Tibial artery (tissue), 4 donors: ENCODE data around the gene SCGB1D4.

Source experiments
- DNase-seq, 2 donors: peaks; one replicate each; pipeline ENCODE4 v3.0.0-alpha.2; 2019
- H3K27ac ChIP-seq, 2 donors: fragments of 200-600 bp; sonication (generic) in 1 of 2; 1 replicate in 1 of 2; 2 replicates in 1 of 2; pipeline ENCODE4 v1.5.1; 2018 to 2019; ENCODE audit warnings: mild to moderate bottlenecking in 1 of 2
- H3K27me3 ChIP-seq, 2 donors: fragments of 200-600 bp; sonication (generic) in 1 of 2; one replicate each; pipeline versions ENCODE4 v1.5.1 to v1.6.0; 2016 to 2019
- H3K36me3 ChIP-seq, 3 donors: fragments of 200-600 bp; sonication (generic) in 2 of 3; one replicate each; pipeline ENCODE4 v1.5.1; 2016 to 2019; ENCODE audit warnings: mild to moderate bottlenecking in 2 of 3
- H3K4me1 ChIP-seq, 4 donors: fragments of 200-600 bp; sonication (generic) in 2 of 4; 1 replicate in 3 of 4; 2 replicates in 1 of 4; pipeline ENCODE4 v1.5.1; 2016 to 2019
- H3K4me3 ChIP-seq, 2 donors: fragments of 200-600 bp; sonication (generic) in 1 of 2; 1 replicate in 1 of 2; 2 replicates in 1 of 2; pipeline ENCODE4 v1.5.1; 2018 to 2019; ENCODE audit warnings: mild to moderate bottlenecking in 2 of 2
- H3K9me3 ChIP-seq, 3 donors: fragments of 200-600 bp; sonication (generic) in 1 of 3; one replicate each; pipeline ENCODE4 v1.5.1; 2016 to 2019
- intact Hi-C: fragments of 100-400 bp; cut with DNase I; formaldehyde crosslinking; loops from one replicate; pipeline ENCODE4 v1.15.0; 2023; ENCODE audit warnings: low total_unique reads
- TF ChIP-seq, protein P1 (sequence below), 2 experiments: fragments of 200-600 bp in 1 of 2; fragments of 450-650 bp in 1 of 2; IDR thresholded peaks; one replicate each; pipeline ENCODE4 v1.5.1; 2017 to 2019; ENCODE audit warnings: antibody characterized with exemption in 2 of 2, mild to moderate bottlenecking in 1 of 2, moderate library complexity in 1 of 2

SCGB1D4 gene

DNA sequence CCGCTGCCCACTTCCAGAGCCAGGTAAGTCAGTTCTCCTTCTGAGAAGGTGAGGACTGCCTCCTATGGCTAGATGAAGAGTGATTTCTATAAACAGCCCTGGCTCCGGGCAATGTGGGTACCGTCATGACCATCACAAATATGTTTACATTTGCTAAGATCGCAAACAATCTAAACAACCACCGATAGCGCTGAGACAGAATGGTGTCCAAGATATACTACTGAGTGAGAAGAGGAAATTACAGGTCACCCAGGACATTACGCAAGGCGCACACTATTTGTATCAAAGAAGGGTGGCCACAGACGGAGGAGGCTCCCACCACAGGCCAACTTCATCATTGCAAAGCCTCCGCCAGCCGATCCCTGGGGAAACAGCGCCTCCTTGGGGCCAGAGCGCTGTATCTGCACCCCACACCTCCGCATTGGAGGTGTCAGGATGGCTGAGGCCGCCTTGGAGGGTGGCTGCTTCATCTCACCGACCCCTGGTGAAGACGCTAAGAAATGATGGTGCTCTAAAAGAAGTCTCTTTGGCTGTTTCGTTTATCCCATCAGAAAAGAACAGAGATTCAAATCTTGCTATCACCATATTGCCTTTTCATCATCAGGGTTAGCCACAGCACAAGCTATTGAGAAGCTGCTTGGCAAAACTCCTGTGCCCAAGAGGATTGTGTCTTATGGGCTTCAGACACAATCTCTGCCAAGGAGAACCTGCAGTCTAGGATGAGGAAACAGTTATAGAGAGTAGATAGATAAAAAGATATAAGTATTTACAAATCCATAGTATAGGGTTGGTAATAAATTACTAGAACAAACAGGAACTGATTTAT, 26.1 kb upstream of the SCGB1D4 start:
- no peaks in the 10 kb centered on the region for H3K36me3 ChIP-seq
- H3K27ac ChIP-seq: no peak overlapping the region
- TF ChIP-seq, protein P1, sequence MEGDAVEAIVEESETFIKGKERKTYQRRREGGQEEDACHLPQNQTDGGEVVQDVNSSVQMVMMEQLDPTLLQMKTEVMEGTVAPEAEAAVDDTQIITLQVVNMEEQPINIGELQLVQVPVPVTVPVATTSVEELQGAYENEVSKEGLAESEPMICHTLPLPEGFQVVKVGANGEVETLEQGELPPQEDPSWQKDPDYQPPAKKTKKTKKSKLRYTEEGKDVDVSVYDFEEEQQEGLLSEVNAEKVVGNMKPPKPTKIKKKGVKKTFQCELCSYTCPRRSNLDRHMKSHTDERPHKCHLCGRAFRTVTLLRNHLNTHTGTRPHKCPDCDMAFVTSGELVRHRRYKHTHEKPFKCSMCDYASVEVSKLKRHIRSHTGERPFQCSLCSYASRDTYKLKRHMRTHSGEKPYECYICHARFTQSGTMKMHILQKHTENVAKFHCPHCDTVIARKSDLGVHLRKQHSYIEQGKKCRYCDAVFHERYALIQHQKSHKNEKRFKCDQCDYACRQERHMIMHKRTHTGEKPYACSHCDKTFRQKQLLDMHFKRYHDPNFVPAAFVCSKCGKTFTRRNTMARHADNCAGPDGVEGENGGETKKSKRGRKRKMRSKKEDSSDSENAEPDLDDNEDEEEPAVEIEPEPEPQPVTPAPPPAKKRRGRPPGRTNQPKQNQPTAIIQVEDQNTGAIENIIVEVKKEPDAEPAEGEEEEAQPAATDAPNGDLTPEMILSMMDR (IDR thresholded peaks at IDR 0.05): peak; percentile 38 to 39

DNA sequence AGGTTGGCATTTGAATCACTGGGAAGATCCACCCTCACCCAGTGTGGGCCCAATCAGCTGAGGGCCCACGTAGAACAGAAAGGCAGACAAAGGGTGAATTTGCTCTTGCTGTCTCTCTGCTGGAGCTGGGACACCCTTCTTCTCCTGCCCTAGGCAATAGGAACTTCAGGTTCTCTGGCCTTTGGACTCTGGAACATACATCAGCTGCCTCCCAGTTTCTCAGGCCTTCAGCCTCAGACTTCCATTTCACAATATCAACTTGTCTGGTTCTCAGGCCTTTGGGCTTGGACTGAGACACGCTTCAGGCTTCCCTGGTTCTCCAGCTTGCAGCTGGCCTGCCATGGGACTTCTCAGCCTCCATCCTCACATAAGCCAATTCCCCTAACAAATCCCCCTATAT, 23.6 kb upstream of the SCGB1D4 start:
- TF ChIP-seq, protein P1 (IDR thresholded peaks at IDR 0.05): no peak
- Histone ChIP-seq H3K27me3 (peaks cover 0 to 14% of the 10 kb centered on the region in 2 donors), H3K27ac (no peak overlapping the region), H3K4me3 (no peak overlapping the region), H3K36me3 (no peaks in the 10 kb centered on the region), H3K4me1 (no peaks in the 10 kb centered on the region), H3K9me3 (no peaks in the 10 kb centered on the region)
- intact Hi-C loops: no loop called here
- no peak for DNase-seq

More for the DNA sequence above, 26.1 kb upstream of the SCGB1D4 start:
- DNase-seq: peak in 1 of 2 donors; percentile 30
- Histone ChIP-seq H3K4me3 (no peak overlapping the region), H3K4me1 (no peaks in the 10 kb centered on the region), H3K9me3 (no peaks in the 10 kb centered on the region), H3K27me3 (peaks cover 0 to 27% of the 10 kb centered on the region in 2 donors)
- intact Hi-C loops: no loop called here

DNA sequence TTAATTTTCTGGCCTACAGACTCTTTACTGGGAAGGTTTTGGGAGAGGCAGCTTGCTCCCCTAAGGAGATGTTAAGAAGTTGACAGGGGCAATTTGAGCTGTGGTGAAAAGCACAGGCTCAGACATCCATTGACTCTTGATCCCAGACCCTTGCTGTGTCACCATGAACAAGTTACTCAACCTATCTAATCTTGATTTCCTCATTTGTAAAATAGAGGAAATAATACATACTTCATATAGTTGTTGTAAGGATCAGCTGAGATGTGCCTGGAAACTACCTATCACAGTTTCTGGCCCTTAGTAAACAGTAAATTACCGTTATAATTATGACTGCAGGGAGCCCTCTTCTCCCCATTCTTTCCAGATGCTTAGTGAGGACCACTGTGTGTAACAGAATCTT, 16.6 kb upstream of the SCGB1D4 start:
- DNase-seq: no peak
- H3K4me3 ChIP-seq: no peak overlapping the region
- no peaks in the 10 kb centered on the region for H3K9me3 ChIP-seq
- intact Hi-C loops: loop anchor here (5.0 kb wide), 1 partner anchor 148 kb away; no protein-coding TSS in a partner anchor
- no peaks in the 10 kb centered on the region for H3K36me3 ChIP-seq
- H3K27me3 ChIP-seq: peaks cover 0 to 26% of the 10 kb centered on the region in 2 donors
- peaks cover 0 to 7% (median 0%) of the 10 kb centered on the region in 4 donors for H3K4me1 ChIP-seq
- TF ChIP-seq, protein P1 (IDR thresholded peaks at IDR 0.05): no peak
- no peak overlapping the region for H3K27ac ChIP-seq

DNA sequence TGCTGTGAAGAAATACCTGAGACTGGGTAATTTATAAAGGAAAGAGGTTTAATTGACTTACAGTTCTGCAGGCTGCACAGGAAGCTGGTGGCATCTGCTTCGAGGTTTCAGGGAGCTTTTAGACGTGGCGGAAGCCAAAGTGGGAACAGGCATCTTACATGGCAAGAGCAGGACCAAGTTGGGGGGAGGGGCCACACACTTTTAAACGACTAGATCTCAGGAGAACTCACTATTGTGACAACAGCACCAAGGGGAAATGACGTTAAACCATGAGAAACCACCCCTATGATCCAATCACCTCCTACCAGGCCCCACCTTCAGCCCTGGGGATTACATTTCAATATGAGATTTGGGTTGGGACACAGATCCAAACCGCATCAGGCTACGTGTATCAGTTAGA, 11.1 kb upstream of the SCGB1D4 start:
- intact Hi-C loops: no loop called here
- H3K27me3 ChIP-seq: peaks cover 0 to 36% of the 10 kb centered on the region in 2 donors

DNA sequence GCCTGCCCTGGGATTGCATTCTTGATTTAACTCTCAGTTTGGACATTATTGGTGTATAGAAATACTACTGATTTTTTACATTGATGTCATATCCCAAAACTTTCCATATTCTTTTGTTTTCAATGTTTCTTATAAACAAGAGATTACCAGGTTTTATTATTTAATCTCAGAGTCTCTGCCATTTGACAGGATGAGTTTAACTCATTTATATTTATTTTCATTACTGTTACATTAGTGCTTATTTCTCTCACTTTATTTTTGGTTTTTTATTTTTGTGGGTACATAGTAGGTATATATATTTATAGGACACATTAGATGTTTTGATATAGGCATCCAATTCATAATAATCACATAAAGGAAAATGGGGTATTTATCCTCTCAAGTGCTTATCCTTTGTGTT, 9.1 kb upstream of the SCGB1D4 start:
- Histone ChIP-seq H3K36me3 (no peaks in the 10 kb centered on the region), H3K4me3 (no peak overlapping the region), H3K27ac (no peak overlapping the region), H3K9me3 (no peaks in the 10 kb centered on the region), H3K27me3 (peaks cover 0 to 27% of the 10 kb centered on the region in 2 donors), H3K4me1 (peaks cover 0 to 7% (median 0%) of the 10 kb centered on the region in 4 donors)
- no peak for DNase-seq
- intact Hi-C loops: no loop called here
- TF ChIP-seq, protein P1 (IDR thresholded peaks at IDR 0.05): no peak

More for the DNA sequence above, 11.1 kb upstream of the SCGB1D4 start:
- no peak overlapping the region for H3K4me3 ChIP-seq
- TF ChIP-seq, protein P1 (IDR thresholded peaks at IDR 0.05): no peak
- no peak overlapping the region for H3K27ac ChIP-seq
- H3K4me1 ChIP-seq: peaks cover 0 to 7% (median 0%) of the 10 kb centered on the region in 4 donors
- H3K36me3 ChIP-seq: no peaks in the 10 kb centered on the region
- DNase-seq: no peak
- no peaks in the 10 kb centered on the region for H3K9me3 ChIP-seq
